ENCODE data around the gene ESF1. TPM values are rescaled to one million over a fixed set of nuclear protein-coding genes. Genes with fewer than 3 reads are reported as not detected.

The ESF1 gene
- total RNA-seq, 1 experiment from 2014 or later = 36.9 TPM

GRCh38 chr20:13718171-13718570 lies 66.5 kb downstream of the ESF1 start:
- Histone ChIP-seq H3T11ph (ENCODE audit: low read length) (no peak overlapping the region), H2BK120ac (ENCODE audit: low read depth, low read length, poor library complexity, severe bottlenecking) (no peak overlapping the region), H3K27me3 (ENCODE audit: insufficient read depth, low read length) (no peaks in the 10 kb centered on the region), H3K18ac (ENCODE audit: insufficient read length, low read depth, low read length) (no peak overlapping the region), H3K27ac (ENCODE audit: insufficient read length, low read depth, low read length) (no peak overlapping the region), H3K4me2 (ENCODE audit: insufficient read depth, insufficient read length, low read length) (no peak overlapping the region), H4K5ac (ENCODE audit: insufficient read length, low read depth, low read length) (no peak overlapping the region), H2AFZ (ENCODE audit: low read length) (no peak overlapping the region), H2BK12ac (ENCODE audit: insufficient read length, low read depth, low read length) (no peak overlapping the region), H4K91ac (ENCODE audit: insufficient read length, low read depth, low read length) (no peak overlapping the region), H3K23ac (ENCODE audit: insufficient read length, low read depth, low read length) (no peak overlapping the region), H2AK5ac (ENCODE audit: insufficient read length, low read length) (no peak overlapping the region), H2BK20ac (ENCODE audit: low read depth, low read length, poor library complexity, severe bottlenecking) (no peak overlapping the region), H4K8ac (replicated peaks; ENCODE audit: insufficient read length, low read depth, low read length) (no peak overlapping the region), H3K23me2 (ENCODE audit: insufficient read length, low read depth, low read length, poor library complexity, severe bottlenecking) (no peaks in the 10 kb centered on the region), H4K20me1 (ENCODE audit: control insufficient read depth, insufficient read depth, insufficient read length) (no peaks in the 10 kb centered on the region), H2BK15ac (ENCODE audit: low read depth, low read length) (no peak overlapping the region), H3K79me1 (ENCODE audit: insufficient read depth, low read depth, low read length, poor library complexity, severe bottlenecking) (no peaks in the 10 kb centered on the region), H3K79me2 (ENCODE audit: insufficient read depth, low read length) (no peaks in the 10 kb centered on the region), H3K56ac (ENCODE audit: insufficient read length, low read depth, low read length) (no peak overlapping the region), H3K4me1 (ENCODE audit: insufficient read depth, low read length) (no peaks in the 10 kb centered on the region), H3K14ac (ENCODE audit: insufficient read depth, low read length) (no peak overlapping the region), H3K9me3 (ENCODE audit: control insufficient read depth, low read depth, low read length) (no peaks in the 10 kb centered on the region), H3K4ac (ENCODE audit: low read depth, low read length) (no peak overlapping the region), H2BK5ac (ENCODE audit: insufficient read length, low read length) (no peak overlapping the region), H3K9ac (ENCODE audit: extremely low read depth, insufficient read length, low read length) (no peak overlapping the region)
- Mint-ChIP-seq H3K27me3 (ENCODE audit: low read depth) (no peaks in the 10 kb centered on the region), H3K4me1 (peaks cover 10% of the 10 kb centered on the region in 2 experiments), H3K36me3 (ENCODE audit: insufficient read depth in 1 of 3, low read depth in 3 of 3) (peaks cover 22 to 56% (median 47%) of the 10 kb centered on the region in 3 experiments), H3K9me3 (no peaks in the 10 kb centered on the region), H3K4me3 (no peak overlapping the region), H3K27ac (peak overlapping the region in 2 of 3 experiments; percentile 72 to 88; a peak in 4 of 7 replicates)
- no peak for DNase-seq
- no peak for TF ChIP-seq CTCF (conservative IDR thresholded peaks at IDR 0.05)
- WGBS (ENCODE audit: extremely low coverage, insufficient read length, low lambda C conversion rate) = no CpG with 5 or more reads among the region's 2 CpGs

All from H9 (cell line).